ENCODE data around the gene FAM229A. TPM values are rescaled to one million over a fixed set of nuclear protein-coding genes. Genes with fewer than 3 reads are reported as not detected.
"Not testable (repeated sequence)": the region's sequence is repeated elsewhere in the genome, so short reads cannot be mapped to it uniquely, and the experiment has no call there.

The FAM229A gene, protein sequence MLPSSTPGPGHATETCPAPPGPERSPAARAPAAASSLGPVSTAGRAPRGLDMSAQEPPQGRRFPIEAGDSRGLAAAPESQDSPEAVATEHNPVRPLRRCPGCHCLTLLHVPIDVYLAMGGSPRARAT
- total RNA-seq = 1.0 TPM

DNA sequence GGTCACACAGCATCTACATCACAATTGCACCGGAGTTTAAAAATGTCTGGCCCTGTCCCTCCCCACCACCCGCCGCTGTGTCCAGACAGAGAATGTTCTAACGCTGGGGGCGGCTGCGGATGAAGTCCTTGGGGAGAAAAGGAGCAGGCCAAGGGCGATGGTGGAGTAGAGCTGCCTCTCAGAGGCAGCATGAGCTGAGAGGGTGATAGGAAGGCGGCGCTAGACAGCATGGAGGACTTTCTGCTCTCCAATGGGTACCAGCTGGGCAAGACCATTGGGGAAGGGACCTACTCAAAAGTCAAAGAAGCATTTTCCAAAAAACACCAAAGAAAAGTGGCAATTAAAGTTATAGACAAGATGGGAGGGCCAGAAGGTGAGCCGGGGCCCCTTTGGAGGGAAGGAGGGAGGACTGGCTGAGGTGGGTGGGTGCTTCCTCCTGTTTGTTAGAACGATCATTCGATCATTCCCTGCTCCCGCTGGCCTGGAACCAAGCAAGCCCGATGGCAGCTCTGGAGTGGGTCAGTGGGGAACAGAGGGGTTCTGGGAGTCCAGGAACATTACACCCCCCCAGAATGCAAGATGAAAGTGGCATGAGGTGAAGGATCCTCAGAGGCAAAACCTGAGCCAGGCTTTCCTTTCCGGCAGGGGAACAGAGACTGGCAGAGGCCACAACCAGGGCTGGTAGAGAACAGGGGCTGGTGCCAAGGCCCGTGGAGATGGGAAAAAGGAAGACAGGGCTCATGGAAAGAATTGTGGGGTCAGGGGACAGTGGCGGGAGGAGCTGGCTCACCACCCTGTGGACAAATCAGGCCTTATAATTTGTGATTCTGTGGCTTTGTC, at the start of gene FAM229A, which contains the start of gene TSSK3:
FAM229A (minus strand) TSS at position 12 of the 840 bp plus-strand sequence. CDS start 394 bp downstream, outside the sequence.
TSSK3 (plus strand) TSS at position 66 of the 840 bp plus-strand sequence; CDS start at position 229, 163 bp downstream.
- peaks cover 29 to 40% (median 40%) of the 10 kb centered on the region in 3 donors for H3K36me3 ChIP-seq (ENCODE audit: control insufficient read depth in 3 of 3, insufficient read depth in 3 of 3, low read length in 3 of 3)
- peaks cover 9 to 19% (median 10%) of the 10 kb centered on the region in 3 donors for H3K4me1 ChIP-seq (ENCODE audit: control insufficient read depth in 3 of 3, insufficient read depth in 3 of 3, low read length in 3 of 3)
- no peaks in the 10 kb centered on the region for H3K27me3 ChIP-seq (ENCODE audit: control insufficient read depth in 3 of 3, insufficient read depth in 3 of 3, low read length in 3 of 3)
- no peak within 1 kb of the TSS for H3K27ac ChIP-seq (ENCODE audit: low read depth, low read length)
- H3K9me3 ChIP-seq (ENCODE audit: control insufficient read depth in 3 of 3, low read length in 3 of 3) = no peaks in the 10 kb centered on the region
- peak within 1 kb of the TSS in 2 of 3 donors; percentile 43 to 60 for H3K4me3 ChIP-seq (ENCODE audit: low read length in 3 of 3)
- peak within 1 kb of the TSS in 2 of 3 donors; percentile 6 to 72 for H3K9ac ChIP-seq (ENCODE audit: low read depth in 1 of 3, low read length in 3 of 3)

DNA sequence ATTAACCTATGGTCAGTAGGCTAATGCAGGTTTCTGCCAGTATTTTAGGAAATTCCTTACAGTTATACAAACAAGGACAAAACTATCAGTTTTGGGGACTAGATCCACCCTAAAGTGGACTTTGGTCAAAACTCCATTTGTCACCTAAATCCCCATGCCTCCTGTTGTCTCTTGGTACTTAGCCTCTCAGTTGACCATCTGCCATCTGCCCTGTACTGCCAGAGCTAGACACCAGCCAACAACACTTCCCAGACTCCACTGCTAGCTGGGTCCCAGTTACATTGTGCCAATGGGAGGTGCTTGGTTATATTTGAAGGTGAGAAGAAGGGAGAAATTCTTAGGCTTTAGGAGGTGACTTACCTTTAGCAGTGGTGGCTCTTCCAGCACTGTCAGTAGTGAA, 49.0 kb upstream of the FAM229A start:
- Histone ChIP-seq H3K4me3 (ENCODE audit: low read length in 3 of 3) (no peak overlapping the region), H3K9me3 (ENCODE audit: control insufficient read depth in 3 of 3, low read length in 3 of 3) (peaks cover 0 to 2% (median 0%) of the 10 kb centered on the region in 3 donors), H3K27ac (ENCODE audit: low read depth, low read length) (no peak overlapping the region), H3K27me3 (ENCODE audit: control insufficient read depth in 3 of 3, insufficient read depth in 3 of 3, low read length in 3 of 3) (no peaks in the 10 kb centered on the region), H3K9ac (ENCODE audit: low read depth in 1 of 3, low read length in 3 of 3) (no peak overlapping the region), H3K4me1 (ENCODE audit: control insufficient read depth in 3 of 3, insufficient read depth in 3 of 3, low read length in 3 of 3) (no peaks in the 10 kb centered on the region), H3K36me3 (ENCODE audit: control insufficient read depth in 3 of 3, insufficient read depth in 3 of 3, low read length in 3 of 3) (no peaks in the 10 kb centered on the region)

DNA sequence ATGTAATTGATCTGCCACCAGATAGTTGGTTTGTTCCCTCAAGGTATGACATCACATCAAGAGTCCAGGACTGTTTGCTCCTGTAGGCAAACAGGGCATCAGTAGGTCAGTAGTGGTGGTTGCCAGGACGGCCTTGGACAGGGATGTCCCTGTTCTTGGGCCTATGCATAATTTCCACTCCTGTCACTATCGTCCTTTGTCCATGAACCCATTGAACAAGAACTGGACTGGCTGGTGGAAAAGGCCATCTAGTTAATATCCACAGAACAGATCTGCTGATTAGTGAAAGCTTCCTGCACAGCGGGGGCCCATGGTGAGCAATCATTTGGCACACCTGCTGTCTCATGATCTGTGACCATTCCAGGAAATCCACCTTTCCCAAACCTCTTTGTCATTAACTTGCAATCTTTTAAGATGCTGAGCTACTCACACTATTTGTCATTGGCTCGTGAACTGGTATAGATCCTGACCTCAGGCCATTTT, 44.4 kb upstream of the FAM229A start:
- Histone ChIP-seq H3K27ac (ENCODE audit: low read depth, low read length) (no peak overlapping the region), H3K9ac (ENCODE audit: low read depth in 1 of 3, low read length in 3 of 3) (no peak overlapping the region), H3K27me3 (ENCODE audit: control insufficient read depth in 3 of 3, insufficient read depth in 3 of 3, low read length in 3 of 3) (no peaks in the 10 kb centered on the region), H3K36me3 (ENCODE audit: control insufficient read depth in 3 of 3, insufficient read depth in 3 of 3, low read length in 3 of 3) (no peaks in the 10 kb centered on the region), H3K4me3 (ENCODE audit: low read length in 3 of 3) (no peak overlapping the region), H3K4me1 (ENCODE audit: control insufficient read depth in 3 of 3, insufficient read depth in 3 of 3, low read length in 3 of 3) (no peaks in the 10 kb centered on the region), H3K9me3 (ENCODE audit: control insufficient read depth in 3 of 3, low read length in 3 of 3) (no peaks in the 10 kb centered on the region)

DNA sequence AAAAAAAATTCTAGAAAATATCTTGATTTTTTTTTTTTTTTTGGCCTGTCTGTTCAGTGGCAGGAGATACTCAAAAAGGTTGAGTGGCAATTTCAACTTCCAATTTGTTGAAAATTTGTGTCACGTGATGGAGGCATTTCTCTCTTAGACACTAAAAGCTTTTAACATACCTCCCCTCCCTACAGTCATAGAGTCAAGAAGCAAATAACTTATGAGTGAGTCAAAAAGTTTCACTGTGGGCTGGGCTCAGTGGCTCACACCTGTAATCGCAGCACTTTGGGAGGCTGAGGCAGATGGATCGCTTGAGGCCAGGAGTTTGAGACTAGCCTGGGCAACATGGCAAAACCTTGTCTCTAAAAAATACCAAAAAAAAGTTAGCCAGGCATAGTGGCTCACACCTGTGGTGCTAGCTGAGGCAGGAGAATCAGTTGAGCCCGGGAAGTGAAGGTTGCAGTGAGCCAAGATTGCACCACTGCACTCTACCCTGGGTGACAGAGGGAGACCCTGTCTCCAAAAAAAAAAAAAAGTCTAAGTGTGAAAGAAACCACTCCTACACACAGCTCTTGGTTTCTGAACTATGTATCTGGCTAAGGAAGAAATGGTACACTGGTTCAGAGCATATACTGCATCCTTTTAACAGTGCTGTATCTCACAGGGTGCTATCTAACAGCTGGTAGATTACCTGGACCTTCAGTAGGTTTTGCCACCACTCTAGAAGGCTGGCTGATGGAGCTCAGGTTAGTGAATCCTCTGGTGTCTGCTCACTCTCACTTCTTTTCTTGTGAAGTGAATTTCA, 43.6 kb upstream of the FAM229A start:
- H3K27me3 ChIP-seq (ENCODE audit: control insufficient read depth in 3 of 3, insufficient read depth in 3 of 3, low read length in 3 of 3) = no peaks in the 10 kb centered on the region
- H3K9ac ChIP-seq (ENCODE audit: low read depth in 1 of 3, low read length in 3 of 3) = no peak overlapping the region
- H3K36me3 ChIP-seq (ENCODE audit: control insufficient read depth in 3 of 3, insufficient read depth in 3 of 3, low read length in 3 of 3) = no peaks in the 10 kb centered on the region
- no peaks in the 10 kb centered on the region for H3K9me3 ChIP-seq (ENCODE audit: control insufficient read depth in 3 of 3, low read length in 3 of 3)
- H3K27ac ChIP-seq (ENCODE audit: low read depth, low read length) = no peak overlapping the region
- no peak overlapping the region for H3K4me3 ChIP-seq (ENCODE audit: low read length in 3 of 3)
- H3K4me1 ChIP-seq (ENCODE audit: control insufficient read depth in 3 of 3, insufficient read depth in 3 of 3, low read length in 3 of 3) = peaks cover 0 to 2% (median 0%) of the 10 kb centered on the region in 3 donors

DNA sequence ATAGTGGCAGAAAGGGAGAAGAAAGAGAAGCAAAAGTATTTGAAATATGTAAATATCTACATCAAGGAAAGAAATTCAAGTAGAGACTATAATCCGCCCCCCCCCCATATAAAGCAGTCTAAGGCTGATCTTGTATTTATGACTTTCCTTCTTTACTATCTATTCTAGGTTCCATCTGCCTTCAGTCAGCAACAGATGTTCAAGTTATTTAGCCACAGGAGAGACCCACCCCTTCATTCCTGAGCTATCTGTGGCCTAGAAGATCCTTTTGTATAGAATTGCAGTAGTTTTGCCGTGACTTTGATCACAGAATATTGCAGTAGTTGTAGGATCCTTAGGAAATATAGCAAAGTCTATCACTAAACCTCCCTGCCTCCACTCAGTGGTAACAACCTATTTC, 42.7 kb upstream of the FAM229A start:
- Histone ChIP-seq H3K27me3 (ENCODE audit: control insufficient read depth in 3 of 3, insufficient read depth in 3 of 3, low read length in 3 of 3) (no peaks in the 10 kb centered on the region), H3K27ac (ENCODE audit: low read depth, low read length) (no peak overlapping the region), H3K36me3 (ENCODE audit: control insufficient read depth in 3 of 3, insufficient read depth in 3 of 3, low read length in 3 of 3) (no peaks in the 10 kb centered on the region), H3K9ac (ENCODE audit: low read depth in 1 of 3, low read length in 3 of 3) (no peak overlapping the region), H3K4me3 (ENCODE audit: low read length in 3 of 3) (no peak overlapping the region), H3K4me1 (ENCODE audit: control insufficient read depth in 3 of 3, insufficient read depth in 3 of 3, low read length in 3 of 3) (peaks cover 0 to 2% (median 2%) of the 10 kb centered on the region in 3 donors), H3K9me3 (ENCODE audit: control insufficient read depth in 3 of 3, low read length in 3 of 3) (no peaks in the 10 kb centered on the region)

DNA sequence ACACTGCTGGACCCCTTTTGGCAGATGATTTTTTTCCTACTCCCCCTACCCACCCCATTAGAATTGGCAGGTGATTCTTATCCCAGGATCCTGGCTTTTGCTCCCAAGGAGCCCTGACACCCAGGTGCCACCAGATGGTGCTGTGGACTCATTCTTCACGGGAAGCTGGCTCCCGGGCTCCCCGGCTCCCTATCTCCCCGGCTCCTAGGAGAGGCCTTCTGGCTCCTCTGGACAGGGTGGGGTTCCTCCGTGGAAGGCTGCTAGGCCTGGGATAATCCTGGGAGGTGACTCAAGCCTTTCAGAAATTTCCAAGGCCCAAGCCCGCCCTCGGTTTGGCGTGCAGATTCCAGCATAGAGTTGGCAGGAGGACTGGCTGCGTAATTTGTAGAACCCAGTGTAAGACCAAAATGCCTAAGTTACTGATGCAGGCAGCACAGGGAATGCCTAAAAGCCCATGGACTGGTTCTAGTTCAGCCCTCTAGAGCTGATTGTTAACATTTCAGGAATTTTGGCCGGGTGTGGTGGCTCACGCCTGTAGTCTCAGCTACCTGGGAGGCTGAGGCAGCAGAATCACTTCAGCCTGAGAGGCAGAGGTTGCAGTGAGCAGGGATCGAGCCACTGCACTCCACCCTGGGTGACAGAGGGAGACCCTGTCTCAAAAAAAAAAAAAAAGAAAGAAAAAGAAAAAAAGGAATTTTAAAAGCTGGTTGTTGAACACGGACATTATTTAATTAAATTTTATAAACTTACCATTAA, 38.8 kb upstream of the FAM229A start:
- Histone ChIP-seq H3K4me1 (ENCODE audit: control insufficient read depth in 3 of 3, insufficient read depth in 3 of 3, low read length in 3 of 3) (peaks cover 0 to 2% (median 2%) of the 10 kb centered on the region in 3 donors), H3K36me3 (ENCODE audit: control insufficient read depth in 3 of 3, insufficient read depth in 3 of 3, low read length in 3 of 3) (no peaks in the 10 kb centered on the region), H3K9me3 (ENCODE audit: control insufficient read depth in 3 of 3, low read length in 3 of 3) (no peaks in the 10 kb centered on the region), H3K4me3 (ENCODE audit: low read length in 3 of 3) (peak overlapping the region; percentile 2 to 58 (median 52)), H3K9ac (ENCODE audit: low read depth in 1 of 3, low read length in 3 of 3) (peak overlapping the region; percentile 45 to 75 (median 66)), H3K27ac (ENCODE audit: low read depth, low read length) (peak overlapping the region; percentile 7), H3K27me3 (ENCODE audit: control insufficient read depth in 3 of 3, insufficient read depth in 3 of 3, low read length in 3 of 3) (no peaks in the 10 kb centered on the region)

DNA sequence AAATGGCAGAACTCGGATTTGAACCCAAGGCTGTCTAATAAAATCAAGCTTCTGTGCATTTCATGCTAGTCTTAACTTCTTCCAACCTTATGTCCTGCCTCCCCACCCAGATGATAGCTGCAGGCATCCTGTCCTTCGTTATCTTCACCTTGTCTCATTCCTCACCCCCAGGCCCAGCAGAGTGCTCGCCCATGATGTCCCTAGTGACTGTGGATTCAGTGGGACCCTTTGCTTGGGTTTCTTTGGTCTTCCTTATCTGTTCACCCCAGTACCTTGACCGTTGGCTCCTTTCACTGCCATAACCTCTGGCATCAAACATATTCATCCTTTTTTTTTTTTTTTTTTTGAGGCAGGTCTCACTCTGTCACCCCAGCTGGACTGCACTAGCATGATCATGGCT, 37.6 kb upstream of the FAM229A start:
- peaks cover 4 to 7% (median 5%) of the 10 kb centered on the region in 3 donors for H3K4me1 ChIP-seq (ENCODE audit: control insufficient read depth in 3 of 3, insufficient read depth in 3 of 3, low read length in 3 of 3)
- H3K27me3 ChIP-seq (ENCODE audit: control insufficient read depth in 3 of 3, insufficient read depth in 3 of 3, low read length in 3 of 3) = no peaks in the 10 kb centered on the region
- no peak overlapping the region for H3K27ac ChIP-seq (ENCODE audit: low read depth, low read length)
- H3K9ac ChIP-seq (ENCODE audit: low read depth in 1 of 3, low read length in 3 of 3) = no peak overlapping the region
- no peak overlapping the region for H3K4me3 ChIP-seq (ENCODE audit: low read length in 3 of 3)
- H3K36me3 ChIP-seq (ENCODE audit: control insufficient read depth in 3 of 3, insufficient read depth in 3 of 3, low read length in 3 of 3) = no peaks in the 10 kb centered on the region
- H3K9me3 ChIP-seq (ENCODE audit: control insufficient read depth in 3 of 3, low read length in 3 of 3) = no peaks in the 10 kb centered on the region

DNA sequence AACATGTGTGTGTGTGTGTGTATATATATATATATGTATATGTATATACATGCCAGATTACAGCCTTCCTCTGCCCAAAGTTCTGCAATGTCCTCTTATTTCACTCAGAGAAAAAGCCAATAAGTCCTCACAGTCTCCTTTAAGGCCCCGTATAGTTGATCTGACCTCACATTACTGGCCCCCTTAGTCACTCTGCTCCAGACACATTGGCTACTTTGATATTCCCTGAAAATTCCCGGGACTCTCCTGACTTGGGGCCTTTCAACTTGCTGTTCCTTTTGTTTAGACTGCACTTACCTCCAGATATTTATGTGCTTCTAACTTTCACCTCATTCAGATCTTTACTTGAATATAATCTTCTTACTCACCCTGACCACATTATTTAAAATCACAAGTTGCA, 36.1 kb upstream of the FAM229A start:
- Histone ChIP-seq H3K4me3 (ENCODE audit: low read length in 3 of 3) (no peak overlapping the region), H3K4me1 (ENCODE audit: control insufficient read depth in 3 of 3, insufficient read depth in 3 of 3, low read length in 3 of 3) (peaks cover 8 to 12% (median 11%) of the 10 kb centered on the region in 3 donors), H3K9ac (ENCODE audit: low read depth in 1 of 3, low read length in 3 of 3) (no peak overlapping the region), H3K27ac (ENCODE audit: low read depth, low read length) (no peak overlapping the region), H3K9me3 (ENCODE audit: control insufficient read depth in 3 of 3, low read length in 3 of 3) (no peaks in the 10 kb centered on the region), H3K27me3 (ENCODE audit: control insufficient read depth in 3 of 3, insufficient read depth in 3 of 3, low read length in 3 of 3) (no peaks in the 10 kb centered on the region), H3K36me3 (ENCODE audit: control insufficient read depth in 3 of 3, insufficient read depth in 3 of 3, low read length in 3 of 3) (peaks cover 0 to 5% (median under 1%) of the 10 kb centered on the region in 3 donors)

DNA sequence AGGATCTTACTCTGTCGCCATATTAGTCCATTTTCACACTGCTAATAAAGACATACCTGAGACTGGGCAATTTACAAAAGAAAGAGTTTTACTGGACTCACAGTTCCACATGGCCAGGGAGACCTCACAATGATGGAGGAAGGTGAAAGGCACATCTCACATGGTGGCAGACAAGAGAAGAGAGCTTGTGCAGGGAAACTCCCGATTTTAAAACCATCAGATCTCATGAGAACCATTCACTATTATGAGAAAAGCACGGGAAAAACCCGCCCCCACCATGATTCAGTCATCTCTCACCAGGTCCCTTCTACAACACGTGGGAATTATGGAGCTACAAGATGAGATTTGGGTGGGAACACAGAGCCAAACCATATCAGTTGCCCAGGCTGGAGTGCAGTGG, 34.2 kb upstream of the FAM229A start:
- not testable (repeated sequence) for H3K9me3 ChIP-seq (ENCODE audit: control insufficient read depth in 3 of 3, low read length in 3 of 3); H3K27me3 ChIP-seq (ENCODE audit: control insufficient read depth in 3 of 3, insufficient read depth in 3 of 3, low read length in 3 of 3); H3K27ac ChIP-seq (ENCODE audit: low read depth, low read length); H3K9ac ChIP-seq (ENCODE audit: low read depth in 1 of 3, low read length in 3 of 3); H3K4me3 ChIP-seq (ENCODE audit: low read length in 3 of 3)
- Histone ChIP-seq H3K36me3 (ENCODE audit: control insufficient read depth in 3 of 3, insufficient read depth in 3 of 3, low read length in 3 of 3) (peaks cover 7 to 14% (median 8%) of the 10 kb centered on the region in 3 donors), H3K4me1 (ENCODE audit: control insufficient read depth in 3 of 3, insufficient read depth in 3 of 3, low read length in 3 of 3) (peaks cover 21 to 30% (median 29%) of the 10 kb centered on the region in 3 donors)
